WTC11 (cell line): ENCODE data around the gene MFF. TPM values are rescaled to one million over a fixed set of nuclear protein-coding genes. Genes with fewer than 3 reads are reported as not detected.

ENCODE experiments used
- ATAC-seq: fragments of 200-7000 bp; cut with Tn5 transposase; 2 replicates; pipeline ENCODE4 v1.10.0; 2021; ENCODE audit warnings: mild to moderate bottlenecking, moderate library complexity
- CTCF ChIA-PET: fragments of 300-600 bp; sonication (Branson Sonifier 250); formaldehyde crosslinking; loops from one replicate; lab custom pipeline; 2021; ENCODE audit warnings: antibody characterized with exemption; lab: Charles Lee
- POLR2A ChIA-PET: fragments of 350-600 bp; sonication (Branson Sonifier 250); formaldehyde crosslinking; loops from one replicate; lab custom pipeline; 2021; ENCODE audit warnings: antibody characterized with exemption; lab: Charles Lee
- DNase-seq: peaks from one replicate; pipeline ENCODE4 v3.0.0; 2021; ENCODE audit warnings: low spot score
- H3K27ac Mint-ChIP-seq: 2 replicates; pipeline ENCODE4 v1.8.0; 2021; ENCODE audit warnings: mixed read lengths
- H3K27me3 Mint-ChIP-seq: 2 replicates; pipeline ENCODE4 v1.8.0; 2021; ENCODE audit warnings: low read depth, mild to moderate bottlenecking, moderate library complexity, mixed read lengths
- H3K36me3 Mint-ChIP-seq: 2 replicates; pipeline ENCODE4 v1.8.0; 2021; ENCODE audit warnings: mixed read lengths
- H3K4me1 Mint-ChIP-seq: 2 replicates; pipeline ENCODE4 v1.8.0; 2022; ENCODE audit warnings: mixed read lengths
- H3K4me3 Mint-ChIP-seq: 2 replicates; pipeline ENCODE4 v1.8.0; 2021; ENCODE audit warnings: mild to moderate bottlenecking, moderate library complexity, mixed read lengths
- H3K9me3 Mint-ChIP-seq: 2 replicates; pipeline ENCODE4 v1.8.0; 2021; ENCODE audit warnings: mixed read lengths
- ATF1 ChIP-seq: sonication (generic); formaldehyde crosslinking; IDR thresholded peaks from 2 replicates; pipeline ENCODE4 v1.8.1; 2023; ENCODE audit warnings: mild to moderate bottlenecking, moderate library complexity, missing genetic modification reagents
- CREB1 ChIP-seq: sonication (generic); formaldehyde crosslinking; IDR thresholded peaks from 2 replicates; pipeline ENCODE4 v1.8.0; 2023; ENCODE audit warnings: mild to moderate bottlenecking, missing genetic modification reagents
- CREM ChIP-seq: sonication (generic); formaldehyde crosslinking; IDR thresholded peaks from 2 replicates; pipeline ENCODE4 v1.8.1; 2022; ENCODE audit warnings: mild to moderate bottlenecking, missing genetic modification reagents, moderate library complexity
- ELF4 ChIP-seq: sonication (generic); formaldehyde crosslinking; IDR thresholded peaks from 2 replicates; pipeline ENCODE4 v1.8.1; 2022; ENCODE audit warnings: low read depth, mild to moderate bottlenecking, moderate library complexity, missing genetic modification reagents
- ETV6 ChIP-seq: sonication (generic); formaldehyde crosslinking; IDR thresholded peaks from 2 replicates; pipeline ENCODE4 v1.8.1; 2022; ENCODE audit warnings: mild to moderate bottlenecking, missing genetic modification reagents
- HMGA2 ChIP-seq: fragments of 250-450 bp; sonication (Bioruptor Pico); IDR thresholded peaks from 2 replicates; pipeline ENCODE4 v1.4.0; 2021; ENCODE audit warnings: mild to moderate bottlenecking, moderate library complexity
- IRF1 ChIP-seq: sonication (generic); formaldehyde crosslinking; IDR thresholded peaks from 2 replicates; pipeline ENCODE4 v1.8.0; 2023; ENCODE audit warnings: missing genetic modification reagents
- NFE2L1 ChIP-seq: sonication (generic); formaldehyde crosslinking; IDR thresholded peaks from 2 replicates; pipeline ENCODE4 v1.8.1; 2023; ENCODE audit warnings: missing genetic modification reagents
- OVOL2 ChIP-seq: fragments of 250-450 bp; sonication (Bioruptor Pico); IDR thresholded peaks from 2 replicates; pipeline ENCODE4 v1.9.0; 2021; ENCODE audit warnings: mild to moderate bottlenecking, borderline replicate concordance
- PRDM15 ChIP-seq: sonication (generic); formaldehyde crosslinking; IDR thresholded peaks from 2 replicates; pipeline ENCODE4 v1.8.0; 2022; ENCODE audit warnings: missing genetic modification reagents
- SMAD4 ChIP-seq: sonication (generic); formaldehyde crosslinking; IDR thresholded peaks from 2 replicates; pipeline ENCODE4 v1.8.0; 2022; ENCODE audit warnings: mild to moderate bottlenecking, missing genetic modification reagents
- USF2 ChIP-seq: sonication (generic); formaldehyde crosslinking; IDR thresholded peaks from 2 replicates; pipeline ENCODE4 v1.8.1; 2023; ENCODE audit warnings: mild to moderate bottlenecking, missing genetic modification reagents, moderate library complexity
- ZNF232 ChIP-seq: sonication (generic); formaldehyde crosslinking; IDR thresholded peaks from 2 replicates; pipeline ENCODE4 v1.8.0; 2022; ENCODE audit warnings: mild to moderate bottlenecking, missing genetic modification reagents
- ZNF423 ChIP-seq: fragments of 250-450 bp; sonication (Bioruptor Pico); IDR thresholded peaks from 2 replicates; pipeline ENCODE4 v2.1.2; 2022; ENCODE audit warnings: mild to moderate bottlenecking, moderate library complexity
- ZNF671 ChIP-seq: fragments of 250-450 bp; sonication (Bioruptor Pico); IDR thresholded peaks from 2 replicates; pipeline ENCODE4 v1.8.0; 2021; ENCODE audit warnings: mild to moderate bottlenecking
- total RNA-seq: library from RNA; stranded (reverse); gene quantifications from 3 replicates; pipeline ENCODE4 v1.2.3, GENCODE V29; 2021
- TF ChIP-seq, protein P1 (sequence below): sonication (generic); formaldehyde crosslinking; IDR thresholded peaks from 2 replicates; pipeline ENCODE4 v1.8.1; 2022; ENCODE audit warnings: low read depth, mild to moderate bottlenecking, moderate library complexity, missing genetic modification reagents, borderline replicate concordance
- TF ChIP-seq, protein P2 (sequence below): fragments of 200-600 bp; IDR thresholded peaks from 2 replicates; pipeline ENCODE4 v1.8.0; 2022; ENCODE audit warnings: antibody characterized with exemption
- TF ChIP-seq, protein P3 (sequence below): sonication (generic); formaldehyde crosslinking; IDR thresholded peaks from 2 replicates; pipeline ENCODE4 v1.8.0; 2022; ENCODE audit warnings: mild to moderate bottlenecking, missing genetic modification reagents

The MFF gene
- total RNA-seq, 1 experiment from 2014 or later, result 78.5 TPM

DNA sequence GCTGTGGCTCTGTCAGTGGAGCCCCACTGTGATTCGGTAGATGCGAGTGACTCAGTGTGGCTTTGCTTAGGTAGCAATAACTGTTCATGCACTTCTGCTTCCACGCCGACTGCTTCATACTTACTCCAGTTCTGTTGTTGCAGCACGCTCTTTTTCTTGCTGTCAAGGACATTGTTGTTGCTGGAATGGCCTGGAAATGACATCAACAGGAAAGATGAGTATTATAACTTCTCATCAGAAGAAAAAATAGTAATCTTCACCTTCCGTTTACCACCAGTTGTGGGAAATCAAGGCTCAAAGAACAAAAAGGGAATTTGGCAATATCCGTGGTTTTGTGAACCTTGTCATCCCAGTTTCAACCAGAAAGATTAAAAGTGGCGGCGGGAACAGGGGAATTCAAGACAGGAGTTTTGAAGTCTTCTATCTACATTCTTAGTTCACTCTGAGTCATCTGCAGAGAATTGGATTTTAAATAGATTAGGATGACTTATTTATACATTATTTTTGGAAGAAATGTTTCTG, 45.8 kb downstream of the MFF start:
- POLR2A ChIA-PET, result no interaction called here
- peaks cover 4% of the 10 kb centered on the region; the same call in 1 of the 2 replicates for H3K9me3 Mint-ChIP-seq
- no peaks in the 10 kb centered on the region for H3K4me1 Mint-ChIP-seq
- no peak overlapping the region for H3K4me3 Mint-ChIP-seq
- H3K27me3 Mint-ChIP-seq, result no peaks in the 10 kb centered on the region
- DNase-seq (no peak), ATAC-seq (no peak)
- CTCF ChIA-PET, result no interaction called here
- H3K36me3 Mint-ChIP-seq, result no peaks in the 10 kb centered on the region
- no peak overlapping the region for H3K27ac Mint-ChIP-seq
- TF ChIP-seq ZNF671, result no peak
- TF ChIP-seq, protein P1, sequence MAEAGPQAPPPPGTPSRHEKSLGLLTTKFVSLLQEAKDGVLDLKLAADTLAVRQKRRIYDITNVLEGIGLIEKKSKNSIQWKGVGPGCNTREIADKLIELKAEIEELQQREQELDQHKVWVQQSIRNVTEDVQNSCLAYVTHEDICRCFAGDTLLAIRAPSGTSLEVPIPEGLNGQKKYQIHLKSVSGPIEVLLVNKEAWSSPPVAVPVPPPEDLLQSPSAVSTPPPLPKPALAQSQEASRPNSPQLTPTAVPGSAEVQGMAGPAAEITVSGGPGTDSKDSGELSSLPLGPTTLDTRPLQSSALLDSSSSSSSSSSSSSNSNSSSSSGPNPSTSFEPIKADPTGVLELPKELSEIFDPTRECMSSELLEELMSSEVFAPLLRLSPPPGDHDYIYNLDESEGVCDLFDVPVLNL (CRISPR knock-in tag), result no peak
- TF ChIP-seq ETV6 (CRISPR knock-in tag), result no peak
- TF ChIP-seq ELF4 (CRISPR knock-in tag), result no peak
- TF ChIP-seq SMAD4 (CRISPR knock-in tag), result no peak
- TF ChIP-seq, all 79 proteins: peak for 0

DNA sequence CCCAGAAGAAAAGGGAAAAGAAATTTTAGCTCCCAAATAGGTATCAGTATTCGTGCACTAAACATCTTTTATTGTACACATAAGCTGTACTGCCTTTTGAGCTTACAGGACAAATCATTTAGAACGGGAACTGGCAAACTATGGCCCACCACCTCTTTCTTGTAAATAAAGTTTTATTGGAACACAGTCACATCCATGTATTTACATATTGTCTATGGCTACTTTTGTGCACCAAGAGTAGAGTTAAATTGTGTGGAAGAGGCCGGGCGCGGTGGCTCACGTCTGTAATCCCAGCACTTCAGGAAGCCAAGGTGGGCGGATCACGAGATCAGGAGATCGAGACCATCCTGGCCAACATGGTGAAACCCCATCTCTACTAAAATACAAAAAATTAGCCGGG, 48.3 kb downstream of the MFF start:
- POLR2A ChIA-PET, result no interaction called here
- Mint-ChIP-seq H3K9me3 (peaks cover 4% of the 10 kb centered on the region; the same call in 1 of the 2 replicates), H3K4me1 (peaks cover 9% of the 10 kb centered on the region), H3K4me3 (no peak overlapping the region), H3K36me3 (no peaks in the 10 kb centered on the region), H3K27me3 (no peaks in the 10 kb centered on the region)
- no peak for ATAC-seq
- no peak for DNase-seq
- TF ChIP-seq PRDM15 (CRISPR knock-in tag) (no peak), USF2 (no peak), ZNF671 (no peak), SMAD4 (CRISPR knock-in tag) (no peak), OVOL2 (CRISPR knock-in tag) (no peak), CREM (CRISPR knock-in tag) (no peak), ZNF232 (no peak), IRF1 (no peak), ATF1 (CRISPR knock-in tag) (no peak), CREB1 (no peak), ZNF423 (CRISPR knock-in tag) (no peak), NFE2L1 (CRISPR knock-in tag) (no peak), HMGA2 (CRISPR knock-in tag) (no peak)
- TF ChIP-seq, protein P2, sequence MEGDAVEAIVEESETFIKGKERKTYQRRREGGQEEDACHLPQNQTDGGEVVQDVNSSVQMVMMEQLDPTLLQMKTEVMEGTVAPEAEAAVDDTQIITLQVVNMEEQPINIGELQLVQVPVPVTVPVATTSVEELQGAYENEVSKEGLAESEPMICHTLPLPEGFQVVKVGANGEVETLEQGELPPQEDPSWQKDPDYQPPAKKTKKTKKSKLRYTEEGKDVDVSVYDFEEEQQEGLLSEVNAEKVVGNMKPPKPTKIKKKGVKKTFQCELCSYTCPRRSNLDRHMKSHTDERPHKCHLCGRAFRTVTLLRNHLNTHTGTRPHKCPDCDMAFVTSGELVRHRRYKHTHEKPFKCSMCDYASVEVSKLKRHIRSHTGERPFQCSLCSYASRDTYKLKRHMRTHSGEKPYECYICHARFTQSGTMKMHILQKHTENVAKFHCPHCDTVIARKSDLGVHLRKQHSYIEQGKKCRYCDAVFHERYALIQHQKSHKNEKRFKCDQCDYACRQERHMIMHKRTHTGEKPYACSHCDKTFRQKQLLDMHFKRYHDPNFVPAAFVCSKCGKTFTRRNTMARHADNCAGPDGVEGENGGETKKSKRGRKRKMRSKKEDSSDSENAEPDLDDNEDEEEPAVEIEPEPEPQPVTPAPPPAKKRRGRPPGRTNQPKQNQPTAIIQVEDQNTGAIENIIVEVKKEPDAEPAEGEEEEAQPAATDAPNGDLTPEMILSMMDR, result no peak
- TF ChIP-seq, protein P3, sequence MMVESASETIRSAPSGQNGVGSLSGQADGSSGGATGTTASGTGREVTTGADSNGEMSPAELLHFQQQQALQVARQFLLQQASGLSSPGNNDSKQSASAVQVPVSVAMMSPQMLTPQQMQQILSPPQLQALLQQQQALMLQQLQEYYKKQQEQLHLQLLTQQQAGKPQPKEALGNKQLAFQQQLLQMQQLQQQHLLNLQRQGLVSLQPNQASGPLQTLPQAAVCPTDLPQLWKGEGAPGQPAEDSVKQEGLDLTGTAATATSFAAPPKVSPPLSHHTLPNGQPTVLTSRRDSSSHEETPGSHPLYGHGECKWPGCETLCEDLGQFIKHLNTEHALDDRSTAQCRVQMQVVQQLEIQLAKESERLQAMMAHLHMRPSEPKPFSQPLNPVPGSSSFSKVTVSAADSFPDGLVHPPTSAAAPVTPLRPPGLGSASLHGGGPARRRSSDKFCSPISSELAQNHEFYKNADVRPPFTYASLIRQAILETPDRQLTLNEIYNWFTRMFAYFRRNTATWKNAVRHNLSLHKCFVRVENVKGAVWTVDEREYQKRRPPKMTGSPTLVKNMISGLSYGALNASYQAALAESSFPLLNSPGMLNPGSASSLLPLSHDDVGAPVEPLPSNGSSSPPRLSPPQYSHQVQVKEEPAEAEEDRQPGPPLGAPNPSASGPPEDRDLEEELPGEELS (CRISPR knock-in tag), result no peak
- TF ChIP-seq, all 79 proteins: peak for 0
- CTCF ChIA-PET, result no interaction called here
- no peak overlapping the region for H3K27ac Mint-ChIP-seq
